Smooth muscle cell of trachea (primary cell): ENCODE results near the gene OCIAD2. TPM values are rescaled to one million over a fixed set of nuclear protein-coding genes. Genes with fewer than 3 reads are reported as not detected.

ENCODE experiments used
- total RNA-seq: library from RNA; depleted of rRNA; stranded (reverse); fragments of >200 nt; gene quantifications from 2 replicates; pipeline ENCODE4 v1.2.1, GENCODE V29; 2014

OCIAD2 gene, protein sequence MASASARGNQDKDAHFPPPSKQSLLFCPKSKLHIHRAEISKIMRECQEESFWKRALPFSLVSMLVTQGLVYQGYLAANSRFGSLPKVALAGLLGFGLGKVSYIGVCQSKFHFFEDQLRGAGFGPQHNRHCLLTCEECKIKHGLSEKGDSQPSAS
- total RNA-seq, result 12.4 and 12.8 TPM in 2 replicates

DNA sequence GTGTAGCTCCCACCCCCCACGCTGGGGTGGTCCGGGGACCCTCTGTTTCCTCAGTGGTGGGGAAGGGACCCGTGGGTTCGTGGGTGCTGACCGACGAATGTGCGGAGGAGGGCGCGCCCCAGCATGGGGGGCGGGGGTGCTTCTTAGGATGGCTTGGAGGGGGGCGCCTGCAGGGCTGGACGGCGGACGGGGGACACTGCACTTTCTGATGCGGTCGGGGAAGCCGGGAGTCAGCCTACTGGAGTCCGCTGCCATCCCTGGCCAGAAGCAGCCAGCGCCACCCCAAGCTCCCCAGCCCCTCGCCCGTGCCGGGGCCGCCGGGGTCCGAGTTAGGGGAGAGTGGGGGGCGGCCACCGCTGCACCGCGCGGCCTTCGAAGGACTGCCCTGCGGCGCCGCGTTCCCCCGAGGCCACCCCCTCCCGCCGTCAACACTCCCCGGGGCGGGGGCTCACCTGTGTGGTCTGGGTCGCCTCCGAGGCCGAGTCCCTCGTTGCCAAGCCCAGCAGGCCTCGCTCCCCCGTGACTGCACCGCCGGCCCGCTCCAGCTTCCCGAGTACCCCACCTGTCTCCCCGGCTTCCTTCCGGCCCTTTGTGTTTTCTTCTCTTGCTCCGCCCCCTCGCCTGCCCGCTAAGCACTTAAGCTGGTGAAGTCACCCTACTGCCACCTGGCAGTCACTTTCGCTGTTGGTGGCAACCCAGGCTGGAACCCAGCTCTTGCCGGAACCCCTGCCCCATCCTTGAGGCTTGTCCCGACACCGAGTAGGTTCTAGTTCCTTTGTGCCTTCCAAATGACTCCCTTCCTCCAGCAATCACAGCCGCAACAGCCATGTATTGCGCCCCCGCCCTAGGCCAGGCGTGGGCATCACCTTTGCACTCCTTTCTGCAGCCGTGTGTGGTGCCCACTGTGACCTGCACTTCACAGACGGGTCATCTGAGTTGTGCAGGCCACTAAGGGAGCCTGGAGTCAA lies at the start of gene OCIAD2:
Gene OCIAD2 (minus strand): TSS at position 569 of the 968 bp plus-strand sequence. CDS start 2,225 bp downstream, outside the sequence.

Other genes with a start within 250 kb of the OCIAD2 start
- gene FRYL, start 126.5 kb downstream of the OCIAD2 start, total RNA-seq, result 39.9 and 61.7 TPM in 2 replicates
- gene OCIAD1, start 75.7 kb downstream of the OCIAD2 start, total RNA-seq, result 76.4 and 109 TPM in 2 replicates
- gene CWH43, start 79.5 kb upstream of the OCIAD2 start, total RNA-seq, result not detected in 2 replicates